Measurements from ENCODE around the gene XIRP1.

The XIRP1 gene

DNA sequence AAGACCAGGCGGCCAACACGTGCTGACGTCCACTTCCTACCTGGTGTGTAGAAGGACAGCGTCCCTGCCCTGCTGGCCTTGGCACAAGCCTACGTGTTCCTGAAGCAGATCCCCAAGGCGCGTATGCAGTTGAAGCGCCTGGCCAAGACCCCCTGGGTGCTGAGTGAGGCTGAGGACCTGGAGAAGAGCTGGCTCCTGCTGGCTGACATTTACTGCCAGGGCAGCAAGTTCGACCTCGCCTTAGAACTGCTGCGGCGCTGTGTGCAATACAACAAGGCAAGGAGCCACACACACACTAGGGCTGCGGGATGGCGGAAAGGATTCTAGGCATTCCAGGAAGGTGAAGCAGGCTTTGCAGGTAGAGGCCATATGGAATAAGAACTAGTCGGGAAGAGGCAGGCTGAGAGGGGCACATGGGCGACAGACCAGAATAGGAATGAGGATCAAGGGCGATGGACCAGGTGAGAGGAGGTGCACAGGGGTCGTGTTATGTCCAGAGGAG lies 54.9 kb downstream of the XIRP1 start:
- H3K27ac Mint-ChIP-seq, result peak overlapping the region; percentile 37
- TF ChIP-seq CTCF (IDR thresholded peaks at IDR 0.05), result no peak
- H3K27me3 Mint-ChIP-seq (ENCODE audit: low read depth, poor library complexity), result peaks cover 3% of the 10 kb centered on the region
- peaks cover 13% of the 10 kb centered on the region for H3K36me3 Mint-ChIP-seq (ENCODE audit: low read depth)
- H3K4me1 Mint-ChIP-seq, result peaks cover 2% of the 10 kb centered on the region
- H3K4me3 Mint-ChIP-seq, result no peak overlapping the region
- H3K9me3 Mint-ChIP-seq, result no peaks in the 10 kb centered on the region
- no peak for DNase-seq

GRCh38 chr3:39136533-39137434 lies 55.6 kb downstream of the XIRP1 start:
- Mint-ChIP-seq H3K36me3 (ENCODE audit: low read depth) (peaks cover 13% of the 10 kb centered on the region), H3K4me3 (no peak overlapping the region), H3K4me1 (no peaks in the 10 kb centered on the region), H3K27me3 (ENCODE audit: low read depth, poor library complexity) (peaks cover 3% of the 10 kb centered on the region), H3K27ac (peak overlapping the region; percentile 84), H3K9me3 (no peaks in the 10 kb centered on the region)
- TF ChIP-seq CTCF (IDR thresholded peaks at IDR 0.05), result no peak
- no peak for DNase-seq

DNA sequence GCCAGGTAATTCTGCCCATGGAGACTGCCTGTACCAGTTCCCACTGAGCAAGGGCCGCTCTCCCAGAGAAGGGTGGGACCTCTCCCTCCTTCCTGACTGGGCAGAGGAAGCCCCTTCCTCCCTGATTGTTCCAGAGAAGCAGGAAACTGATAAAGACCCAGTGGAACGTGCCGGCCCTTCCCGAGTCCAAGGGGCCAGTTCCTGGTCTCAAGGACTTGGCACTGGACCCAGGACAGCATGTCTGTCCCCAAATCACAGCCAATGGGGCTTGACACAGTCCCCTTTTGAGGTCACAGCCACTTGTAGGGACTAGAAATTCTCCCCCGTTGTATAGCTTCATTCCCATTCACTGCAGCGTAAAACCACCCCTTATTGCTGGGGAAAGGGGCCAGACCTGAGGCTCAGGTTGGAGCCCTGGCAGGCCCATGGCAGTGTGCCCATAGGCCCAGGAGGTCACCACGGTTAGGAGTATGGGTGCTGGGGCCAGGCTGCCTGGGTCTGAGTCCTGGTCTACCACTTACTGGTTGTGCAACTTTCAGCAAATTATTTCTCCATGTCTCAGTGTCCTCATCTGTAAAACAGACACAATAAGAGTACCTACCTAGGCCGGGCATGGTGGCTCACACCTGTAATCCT lies 57.1 kb downstream of the XIRP1 start:
- H3K27ac Mint-ChIP-seq, result no peak overlapping the region
- peaks cover 10% of the 10 kb centered on the region for H3K4me1 Mint-ChIP-seq
- H3K9me3 Mint-ChIP-seq, result no peaks in the 10 kb centered on the region
- no peak for DNase-seq
- no peak for TF ChIP-seq CTCF (IDR thresholded peaks at IDR 0.05)
- peaks cover 10% of the 10 kb centered on the region for H3K36me3 Mint-ChIP-seq (ENCODE audit: low read depth)
- H3K27me3 Mint-ChIP-seq (ENCODE audit: low read depth, poor library complexity), result peaks cover 3% of the 10 kb centered on the region
- H3K4me3 Mint-ChIP-seq, result no peak overlapping the region

DNA sequence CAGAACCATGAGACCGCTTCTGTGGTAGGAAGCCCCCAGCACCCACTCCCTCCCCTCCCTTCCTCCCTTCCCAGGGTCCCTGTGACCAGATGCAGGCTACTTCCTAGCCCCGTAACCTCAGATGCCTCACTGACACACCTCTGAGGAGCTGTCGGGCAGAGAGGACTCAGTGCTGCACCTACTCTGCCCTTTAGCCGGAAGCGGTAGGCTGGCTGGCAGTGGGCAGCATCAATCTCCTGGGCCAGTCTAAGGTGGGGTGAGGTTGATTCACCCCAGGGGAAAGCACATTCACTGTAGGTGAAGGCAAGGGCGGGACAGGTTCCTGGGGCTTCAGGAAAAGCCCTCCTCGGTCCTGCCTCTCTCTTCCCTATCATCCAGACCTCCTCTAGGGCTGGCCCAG lies 58.1 kb downstream of the XIRP1 start:
- Mint-ChIP-seq H3K36me3 (ENCODE audit: low read depth) (peaks cover 16% of the 10 kb centered on the region), H3K4me1 (peaks cover 19% of the 10 kb centered on the region), H3K9me3 (no peaks in the 10 kb centered on the region), H3K27ac (no peak overlapping the region), H3K27me3 (ENCODE audit: low read depth, poor library complexity) (peaks cover 3% of the 10 kb centered on the region), H3K4me3 (no peak overlapping the region)
- DNase-seq, result no peak
- no peak for TF ChIP-seq CTCF (IDR thresholded peaks at IDR 0.05)

GRCh38 chr3:39133822-39134221 lies 58.6 kb downstream of the XIRP1 start:
- no peaks in the 10 kb centered on the region for H3K9me3 Mint-ChIP-seq
- H3K4me3 Mint-ChIP-seq, result no peak overlapping the region
- H3K36me3 Mint-ChIP-seq (ENCODE audit: low read depth), result peaks cover 16% of the 10 kb centered on the region
- H3K27ac Mint-ChIP-seq, result no peak overlapping the region
- no peak for TF ChIP-seq CTCF (IDR thresholded peaks at IDR 0.05)
- H3K27me3 Mint-ChIP-seq (ENCODE audit: low read depth, poor library complexity), result peaks cover 3% of the 10 kb centered on the region
- H3K4me1 Mint-ChIP-seq, result peaks cover 19% of the 10 kb centered on the region
- no peak for DNase-seq

All from nephron progenitor cell (in vitro differentiated cells).